GM23338 (cell line): Measurements from ENCODE around the gene SPRR2E. TPM values are rescaled to one million over a fixed set of nuclear protein-coding genes. Genes with fewer than 3 reads are reported as not detected.

ENCODE experiments used
- EZH2phosphoT487 ChIP-seq: fragments of 200-600 bp; sonication (generic); IDR thresholded peaks from one replicate; pipeline ENCODE4 v1.8.1; 2018; ENCODE audit warnings: antibody characterized with exemption; ENCODE audit not compliant: unreplicated experiment
- polyA plus RNA-seq: library from polyadenylated mRNA; unstranded; fragments of >200 nt; fragmentation: Nextera tagmentation; extraction: Ambion mirVana; gene quantifications from 2 replicates; pipeline ENCODE4 v1.2.1, GENCODE V29; 2016
- small RNA-seq: library from RNA; depleted of rRNA; stranded (forward); fragments of <200 nt; gene quantifications from one replicate; pipeline ENCODE3, GENCODE V24; 2014; ENCODE audit warnings: low replicate concordance
- total RNA-seq: library from RNA; depleted of rRNA; stranded (reverse); fragments of >200 nt; shearing (Covaris generic); gene quantifications from 2 replicates; pipeline ENCODE4 v1.2.3, GENCODE V29; 2014; rRNA removed
- TF ChIP-seq, protein P1 (sequence below): IDR thresholded peaks from one replicate; pipeline ENCODE4 v1.6.1; 2018; ENCODE audit warnings: antibody characterized with exemption; ENCODE audit not compliant: unreplicated experiment

SPRR2E gene
- total and polyA plus RNA-seq, 2 experiments from 2014 or later, result not detected

DNA sequence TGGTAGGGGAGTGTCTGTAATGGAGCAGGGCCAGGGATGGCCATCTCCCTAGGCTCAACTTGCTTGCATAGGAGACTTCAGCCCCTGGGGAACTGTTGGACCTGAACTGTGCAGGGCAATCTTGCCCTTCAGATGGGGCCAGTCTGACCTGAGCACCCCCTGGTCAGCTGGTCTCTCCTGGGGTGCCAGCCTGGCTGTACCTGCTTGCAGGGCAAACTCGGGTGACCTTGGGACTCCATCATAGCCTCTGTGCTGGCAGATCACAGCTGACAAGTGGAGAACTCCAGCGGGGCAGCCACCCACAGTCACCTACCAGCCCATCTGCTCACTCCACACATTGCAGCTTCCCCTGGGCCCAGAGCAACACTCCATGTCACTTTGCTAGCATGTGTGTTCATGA, 45.1 kb downstream of the SPRR2E start (continued):
- TF ChIP-seq, protein P1, sequence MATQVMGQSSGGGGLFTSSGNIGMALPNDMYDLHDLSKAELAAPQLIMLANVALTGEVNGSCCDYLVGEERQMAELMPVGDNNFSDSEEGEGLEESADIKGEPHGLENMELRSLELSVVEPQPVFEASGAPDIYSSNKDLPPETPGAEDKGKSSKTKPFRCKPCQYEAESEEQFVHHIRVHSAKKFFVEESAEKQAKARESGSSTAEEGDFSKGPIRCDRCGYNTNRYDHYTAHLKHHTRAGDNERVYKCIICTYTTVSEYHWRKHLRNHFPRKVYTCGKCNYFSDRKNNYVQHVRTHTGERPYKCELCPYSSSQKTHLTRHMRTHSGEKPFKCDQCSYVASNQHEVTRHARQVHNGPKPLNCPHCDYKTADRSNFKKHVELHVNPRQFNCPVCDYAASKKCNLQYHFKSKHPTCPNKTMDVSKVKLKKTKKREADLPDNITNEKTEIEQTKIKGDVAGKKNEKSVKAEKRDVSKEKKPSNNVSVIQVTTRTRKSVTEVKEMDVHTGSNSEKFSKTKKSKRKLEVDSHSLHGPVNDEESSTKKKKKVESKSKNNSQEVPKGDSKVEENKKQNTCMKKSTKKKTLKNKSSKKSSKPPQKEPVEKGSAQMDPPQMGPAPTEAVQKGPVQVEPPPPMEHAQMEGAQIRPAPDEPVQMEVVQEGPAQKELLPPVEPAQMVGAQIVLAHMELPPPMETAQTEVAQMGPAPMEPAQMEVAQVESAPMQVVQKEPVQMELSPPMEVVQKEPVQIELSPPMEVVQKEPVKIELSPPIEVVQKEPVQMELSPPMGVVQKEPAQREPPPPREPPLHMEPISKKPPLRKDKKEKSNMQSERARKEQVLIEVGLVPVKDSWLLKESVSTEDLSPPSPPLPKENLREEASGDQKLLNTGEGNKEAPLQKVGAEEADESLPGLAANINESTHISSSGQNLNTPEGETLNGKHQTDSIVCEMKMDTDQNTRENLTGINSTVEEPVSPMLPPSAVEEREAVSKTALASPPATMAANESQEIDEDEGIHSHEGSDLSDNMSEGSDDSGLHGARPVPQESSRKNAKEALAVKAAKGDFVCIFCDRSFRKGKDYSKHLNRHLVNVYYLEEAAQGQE, result no peak
- TF ChIP-seq EZH2phosphoT487, result no peak

Small RNA genes lying within 50 kb of the gene (small RNA-seq; reads per million reads assigned to genes)
- not detected for gene SPRR2C

Other genes with a start within 250 kb of the SPRR2E start
- gene LCE7A, start 234.5 kb downstream of the SPRR2E start, total RNA-seq, result not detected in 2 replicates
- gene LCE7A, start 234.5 kb downstream of the SPRR2E start, polyA plus RNA-seq, result not detected in 2 replicates
- gene SMCP, start 216.2 kb downstream of the SPRR2E start, total RNA-seq, result not detected in 2 replicates
- gene SMCP, start 216.2 kb downstream of the SPRR2E start, polyA plus RNA-seq, result not detected in 2 replicates
- gene IVL, start 186.0 kb downstream of the SPRR2E start, total RNA-seq, result not detected in 2 replicates
- gene IVL, start 186.0 kb downstream of the SPRR2E start, polyA plus RNA-seq, result not detected in 2 replicates
- not detected in 2 replicates for gene SPRR5, start 147.3 kb downstream of the SPRR2E start, total RNA-seq
- not detected in 2 replicates for gene SPRR5, start 147.3 kb downstream of the SPRR2E start, polyA plus RNA-seq
- gene SPRR4, start 123.9 kb downstream of the SPRR2E start, total RNA-seq, result not detected in 2 replicates
- not detected in 2 replicates for gene SPRR4, start 123.9 kb downstream of the SPRR2E start, polyA plus RNA-seq
- not detected in 2 replicates for gene SPRR1A, start 110.4 kb downstream of the SPRR2E start, total RNA-seq
- not detected in 2 replicates for gene SPRR1A, start 110.4 kb downstream of the SPRR2E start, polyA plus RNA-seq
- gene SPRR3, start 92.8 kb downstream of the SPRR2E start, total RNA-seq, result not detected in 2 replicates
- not detected in 2 replicates for gene SPRR3, start 92.8 kb downstream of the SPRR2E start, polyA plus RNA-seq
- gene SPRR1B, start 63.3 kb downstream of the SPRR2E start, total RNA-seq, result not detected in 2 replicates
- not detected in 2 replicates for gene SPRR1B, start 63.3 kb downstream of the SPRR2E start, polyA plus RNA-seq
- gene SPRR2D, start 53.4 kb downstream of the SPRR2E start, total RNA-seq, result not detected in 2 replicates
- not detected in 2 replicates for gene SPRR2D, start 53.4 kb downstream of the SPRR2E start, polyA plus RNA-seq
- not detected in 2 replicates for gene SPRR2A, start 37.0 kb downstream of the SPRR2E start, total RNA-seq
- 0.43 TPM in 1 of 2 replicates, not detected in the other for gene SPRR2A, start 37.0 kb downstream of the SPRR2E start, polyA plus RNA-seq
- not detected in 2 replicates for gene SPRR2B, start 22.9 kb downstream of the SPRR2E start, total RNA-seq
- gene SPRR2B, start 22.9 kb downstream of the SPRR2E start, polyA plus RNA-seq, result not detected in 2 replicates
- not detected in 2 replicates for gene SPRR2F, start 19.0 kb upstream of the SPRR2E start, total RNA-seq
- 0.44 and 0.57 TPM in 2 replicates for gene SPRR2F, start 19.0 kb upstream of the SPRR2E start, polyA plus RNA-seq
- gene SPRR2G, start 56.4 kb upstream of the SPRR2E start, total RNA-seq, result not detected in 2 replicates
- gene SPRR2G, start 56.4 kb upstream of the SPRR2E start, polyA plus RNA-seq, result not detected in 2 replicates
- gene LELP1, start 108.9 kb upstream of the SPRR2E start, total RNA-seq, result not detected in 2 replicates
- gene LELP1, start 108.9 kb upstream of the SPRR2E start, polyA plus RNA-seq, result not detected in 2 replicates
- not detected in 2 replicates for gene PRR9, start 123.1 kb upstream of the SPRR2E start, total RNA-seq
- gene PRR9, start 123.1 kb upstream of the SPRR2E start, polyA plus RNA-seq, result not detected in 2 replicates
- not detected in 2 replicates for gene LORICRIN, start 165.2 kb upstream of the SPRR2E start, total RNA-seq
- 0.23 and 0.24 TPM in 2 replicates for gene LORICRIN, start 165.2 kb upstream of the SPRR2E start, polyA plus RNA-seq
- gene PGLYRP3, start 218.4 kb upstream of the SPRR2E start, total RNA-seq, result not detected in 2 replicates
- not detected in 2 replicates for gene PGLYRP3, start 218.4 kb upstream of the SPRR2E start, polyA plus RNA-seq